Neural cell (in vitro differentiated cells): ENCODE measurements around the gene CD37. TPM values are rescaled to one million over a fixed set of nuclear protein-coding genes. Genes with fewer than 3 reads are reported as not detected.

Experiments used
- H2AFZ ChIP-seq: fragments of 200-600, 300-800 bp; sonication (generic), shearing (Covaris generic); 2 replicates; pipeline ENCODE4 v1.6.0; 2014; ENCODE audit warnings: low read depth, mild to moderate bottlenecking, antibody characterized with exemption, low read length, moderate library complexity
- H3F3A ChIP-seq: fragments of 200-600 bp; shearing (Covaris generic); 2 replicates; pipeline ENCODE4 v1.6.1; 2016; ENCODE audit warnings: mild to moderate bottlenecking, moderate library complexity, mixed read lengths, antibody characterized with exemption, low read length; ENCODE audit not compliant: insufficient read depth, poor library complexity, severe bottlenecking
- H3K27ac ChIP-seq: fragments of 200-600, 300-800 bp; sonication (generic), shearing (Covaris generic); 2 replicates; pipeline ENCODE4 v1.5.1; 2014; ENCODE audit warnings: mild to moderate bottlenecking, low read length, moderate library complexity
- H3K27me3 ChIP-seq: fragments of 300-800, 200-600 bp; sonication (generic), shearing (Covaris generic); 2 replicates; pipeline ENCODE4 v1.6.0; 2014; ENCODE audit warnings: mild to moderate bottlenecking, low read depth, low read length, moderate library complexity; ENCODE audit not compliant: insufficient read depth
- H3K36me3 ChIP-seq: fragments of 300-800, 200-600 bp; sonication (generic), shearing (Covaris generic); 2 replicates; pipeline ENCODE4 v1.5.1; 2014; ENCODE audit warnings: mild to moderate bottlenecking, antibody characterized with exemption, low read length, moderate library complexity; ENCODE audit not compliant: insufficient read depth
- H3K4me2 ChIP-seq: fragments of 300-800, 200-600 bp; sonication (generic), shearing (Covaris generic); 2 replicates; pipeline ENCODE4 v1.6.0; 2014; ENCODE audit warnings: mild to moderate bottlenecking, low read length
- H3K4me3 ChIP-seq: fragments of 300-800, 200-600 bp; sonication (generic), shearing (Covaris generic); 2 replicates; pipeline ENCODE4 v1.5.1; 2014; ENCODE audit warnings: mild to moderate bottlenecking, low read length, moderate library complexity
- H3K79me2 ChIP-seq: fragments of 200-600 bp; shearing (Covaris generic); replicated peaks from 2 replicates; pipeline ENCODE4 v1.6.0; 2014; ENCODE audit warnings: mild to moderate bottlenecking, low read length, moderate library complexity; ENCODE audit not compliant: insufficient read depth
- H3K9ac ChIP-seq: fragments of 300-800, 200-600 bp; sonication (generic), shearing (Covaris generic); 2 replicates; pipeline ENCODE4 v1.6.1; 2016; ENCODE audit warnings: mild to moderate bottlenecking, low read length, mixed read lengths
- H3K9me2 ChIP-seq: fragments of 200-600 bp; shearing (Covaris generic); 2 replicates; pipeline ENCODE4 v1.6.1; 2016; ENCODE audit warnings: mild to moderate bottlenecking, low read length, mixed read lengths; ENCODE audit not compliant: insufficient read depth
- H3K9me3 ChIP-seq: fragments of 200-600, 300-800 bp; sonication (generic), shearing (Covaris generic); 2 replicates; pipeline ENCODE4 v1.6.1; 2016; ENCODE audit warnings: mild to moderate bottlenecking, mixed run types, low read length, moderate library complexity, mixed read lengths
- H4K20me1 ChIP-seq: fragments of 200-600 bp; shearing (Covaris generic); 2 replicates; pipeline ENCODE4 v1.6.1; 2016; ENCODE audit warnings: mild to moderate bottlenecking, mixed run types; ENCODE audit not compliant: insufficient read depth
- CTCF ChIP-seq: fragments of 450-650 bp; IDR thresholded peaks from 2 replicates; pipeline ENCODE4 v1.5.1; 2014; ENCODE audit warnings: antibody characterized with exemption, mild to moderate bottlenecking, moderate library complexity; ENCODE audit not compliant: poor library complexity, severe bottlenecking
- EP300 ChIP-seq: fragments of 450-650 bp; conservative IDR thresholded peaks from 2 replicates; pipeline ENCODE4 v1.6.1; 2014; ENCODE audit warnings: antibody characterized with exemption, mild to moderate bottlenecking, moderate library complexity; ENCODE audit not compliant: poor library complexity, severe bottlenecking
- EZH2 ChIP-seq: fragments of 200-600, 300-800 bp; shearing (Covaris generic), sonication (generic); IDR thresholded peaks from 2 replicates; pipeline ENCODE4 v1.6.1; 2014; ENCODE audit warnings: antibody characterized with exemption, low read length, borderline replicate concordance, mild to moderate bottlenecking; ENCODE audit not compliant: insufficient read depth, poor library complexity, severe bottlenecking
- MXI1 ChIP-seq: fragments of 450-650 bp; conservative IDR thresholded peaks from 2 replicates; pipeline ENCODE4 v1.6.1; 2014; ENCODE audit warnings: antibody characterized with exemption, mild to moderate bottlenecking; ENCODE audit not compliant: poor library complexity, severe bottlenecking
- POLR2AphosphoS5 ChIP-seq: IDR thresholded peaks from 2 replicates; pipeline ENCODE4 v1.6.1; 2012
- RAD21 ChIP-seq: fragments of 450-650 bp; conservative IDR thresholded peaks from 2 replicates; pipeline ENCODE4 v1.6.1; 2014; ENCODE audit warnings: antibody characterized with exemption, mild to moderate bottlenecking, moderate library complexity
- REST ChIP-seq: IDR thresholded peaks from 2 replicates; pipeline ENCODE4 v1.6.1; 2012; ENCODE audit warnings: borderline replicate concordance
- SMC3 ChIP-seq: fragments of 450-650 bp; conservative IDR thresholded peaks from 2 replicates; pipeline ENCODE4 v1.6.1; 2014; ENCODE audit warnings: antibody characterized with exemption, mild to moderate bottlenecking, moderate library complexity; ENCODE audit not compliant: poor library complexity
- TAF1 ChIP-seq: IDR thresholded peaks from 2 replicates; pipeline ENCODE4 v1.6.1; 2012; ENCODE audit warnings: low read depth
- polyA plus RNA-seq: library from polyadenylated mRNA; depleted of rRNA; stranded (reverse); fragments of >200 nt; gene quantifications from 2 replicates; pipeline ENCODE4 v1.2.3, GENCODE V29; 2014

CD37 gene
- polyA plus RNA-seq, 1 donor from 2014 or later, result not detected

GRCh38 chr19:49347191-49347590, 12.0 kb downstream of the CD37 start:
- Histone ChIP-seq H3K36me3 (no peaks in the 10 kb centered on the region), H3K27me3 (no peaks in the 10 kb centered on the region), H2AFZ (no peak overlapping the region), H3F3A (no peaks in the 10 kb centered on the region), H3K79me2 (no peaks in the 10 kb centered on the region), H3K4me2 (no peak overlapping the region), H3K4me3 (no peak overlapping the region), H3K9ac (no peak overlapping the region), H3K9me3 (no peaks in the 10 kb centered on the region), H4K20me1 (no peaks in the 10 kb centered on the region), H3K27ac (no peak overlapping the region), H3K9me2 (no peaks in the 10 kb centered on the region)
- TF ChIP-seq TAF1 (no peak), SMC3 (no peak), POLR2AphosphoS5 (no peak), CTCF (no peak), EP300 (no peak), RAD21 (no peak), EZH2 (no peak), REST (no peak), MXI1 (no peak)

GRCh38 chr19:49347835-49348234, 12.6 kb downstream of the CD37 start:
- no peak overlapping the region for H3K27ac ChIP-seq
- no peaks in the 10 kb centered on the region for H3K9me2 ChIP-seq
- TF ChIP-seq SMC3, result peak; percentile 34
- no peak for TF ChIP-seq POLR2AphosphoS5
- peak; percentile 47 for TF ChIP-seq CTCF
- TF ChIP-seq RAD21, result no peak
- no peak for TF ChIP-seq REST
- TF ChIP-seq TAF1, result no peak
- no peak for TF ChIP-seq EP300
- TF ChIP-seq MXI1, result no peak
- TF ChIP-seq EZH2, result no peak
- no peaks in the 10 kb centered on the region for H4K20me1 ChIP-seq
- no peaks in the 10 kb centered on the region for H3K27me3 ChIP-seq
- H2AFZ ChIP-seq, result peak overlapping the region; percentile 24
- H3K9me3 ChIP-seq, result no peaks in the 10 kb centered on the region
- no peak overlapping the region for H3K9ac ChIP-seq
- no peaks in the 10 kb centered on the region for H3K79me2 ChIP-seq
- H3F3A ChIP-seq, result no peaks in the 10 kb centered on the region
- H3K4me3 ChIP-seq, result no peak overlapping the region
- no peaks in the 10 kb centered on the region for H3K36me3 ChIP-seq
- H3K4me2 ChIP-seq, result no peak overlapping the region
